ENCODE measurements around the gene KCNIP2. TPM values are rescaled to one million over a fixed set of nuclear protein-coding genes. Genes with fewer than 3 reads are reported as not detected.
A peak's percentile ranks its signal among the peaks of the same experiment; 100 is the strongest.

The KCNIP2 gene
- total and polyA plus RNA-seq, 2 donors = 1.5 to 2.4 TPM

DNA sequence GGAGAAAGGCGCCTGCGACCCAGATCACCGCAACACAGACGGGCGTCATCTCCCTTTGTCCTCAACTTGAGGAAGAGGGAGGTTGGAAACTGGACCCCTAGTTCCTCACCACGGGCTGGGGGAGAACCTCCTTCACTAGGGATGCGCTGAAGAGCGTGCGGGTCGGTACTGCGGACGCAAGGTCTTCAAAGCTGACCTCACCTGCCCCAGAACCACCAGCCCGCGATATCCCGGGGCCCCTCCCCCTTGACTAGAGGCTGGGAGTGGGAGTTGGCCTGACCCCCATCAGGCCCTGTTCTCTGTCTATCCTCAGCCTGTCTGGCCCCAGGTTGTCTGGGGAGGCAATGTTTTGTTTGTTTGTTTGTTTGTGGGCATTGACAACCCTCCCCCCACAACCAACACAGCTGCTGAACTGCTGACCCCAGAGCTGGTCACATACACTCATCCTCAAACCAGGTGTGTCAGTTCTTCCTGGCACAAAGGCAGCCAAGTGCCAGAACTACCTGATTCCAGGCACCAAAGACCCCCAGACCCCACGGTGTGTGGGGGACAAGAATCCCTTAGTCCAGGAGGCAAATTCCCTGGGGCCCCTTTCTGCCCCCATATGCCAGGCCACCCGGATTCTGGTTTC, 63.3 kb downstream of the KCNIP2 start:
- Histone ChIP-seq H3K4me3 (ENCODE audit: low read depth, low read length) (no peak overlapping the region), H3K4me1 (ENCODE audit: insufficient read depth) (peaks cover 1% of the 10 kb centered on the region), H3K27ac (ENCODE audit: low read depth) (no peak overlapping the region), H3K36me3 (ENCODE audit: insufficient read depth) (no peaks in the 10 kb centered on the region)
- WGBS = 23% methylated on average over 17 of the region's 17 CpGs
- no peak for DNase-seq (ENCODE audit: extremely low spot score)

DNA sequence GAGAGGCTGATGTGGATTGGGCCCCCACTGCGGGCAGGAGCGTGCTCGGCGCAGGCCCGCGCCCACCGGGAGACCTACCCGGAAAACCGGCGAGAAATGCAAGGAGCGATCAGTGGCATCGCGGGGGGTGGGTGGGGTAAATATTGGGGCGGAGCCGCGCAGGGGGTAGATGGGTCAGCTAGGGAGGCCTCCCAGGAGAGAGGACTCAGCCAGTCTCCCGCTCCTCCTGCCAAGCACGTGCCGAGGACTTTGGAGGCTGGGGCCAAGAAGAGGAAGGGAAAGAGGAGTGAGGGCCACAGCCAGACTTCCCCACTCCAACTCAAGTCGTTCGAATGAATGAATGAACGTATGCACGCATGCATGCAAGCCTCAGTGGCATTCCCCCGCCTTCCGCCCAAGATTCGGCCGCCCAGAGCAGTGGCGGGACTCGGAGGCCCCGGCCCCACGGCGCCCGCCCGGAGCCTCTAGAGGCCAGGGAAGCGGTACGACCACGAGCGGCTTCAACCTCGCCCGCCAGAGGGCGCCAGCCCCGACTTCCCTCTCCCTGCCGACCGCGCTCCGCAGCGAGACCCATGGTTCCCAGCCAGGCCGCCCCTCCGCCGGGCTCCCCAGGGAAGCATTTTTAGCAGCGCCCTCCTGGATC, 63.9 kb downstream of the KCNIP2 start:
- DNase-seq (ENCODE audit: extremely low spot score) = no peak
- Histone ChIP-seq H3K27ac (ENCODE audit: low read depth) (no peak overlapping the region), H3K4me3 (ENCODE audit: low read depth, low read length) (peak overlapping the region; percentile 23), H3K4me1 (ENCODE audit: insufficient read depth) (peaks cover 1% of the 10 kb centered on the region), H3K36me3 (ENCODE audit: insufficient read depth) (no peaks in the 10 kb centered on the region)
- 2% methylated on average over 51 of the region's 51 CpGs for WGBS

DNA sequence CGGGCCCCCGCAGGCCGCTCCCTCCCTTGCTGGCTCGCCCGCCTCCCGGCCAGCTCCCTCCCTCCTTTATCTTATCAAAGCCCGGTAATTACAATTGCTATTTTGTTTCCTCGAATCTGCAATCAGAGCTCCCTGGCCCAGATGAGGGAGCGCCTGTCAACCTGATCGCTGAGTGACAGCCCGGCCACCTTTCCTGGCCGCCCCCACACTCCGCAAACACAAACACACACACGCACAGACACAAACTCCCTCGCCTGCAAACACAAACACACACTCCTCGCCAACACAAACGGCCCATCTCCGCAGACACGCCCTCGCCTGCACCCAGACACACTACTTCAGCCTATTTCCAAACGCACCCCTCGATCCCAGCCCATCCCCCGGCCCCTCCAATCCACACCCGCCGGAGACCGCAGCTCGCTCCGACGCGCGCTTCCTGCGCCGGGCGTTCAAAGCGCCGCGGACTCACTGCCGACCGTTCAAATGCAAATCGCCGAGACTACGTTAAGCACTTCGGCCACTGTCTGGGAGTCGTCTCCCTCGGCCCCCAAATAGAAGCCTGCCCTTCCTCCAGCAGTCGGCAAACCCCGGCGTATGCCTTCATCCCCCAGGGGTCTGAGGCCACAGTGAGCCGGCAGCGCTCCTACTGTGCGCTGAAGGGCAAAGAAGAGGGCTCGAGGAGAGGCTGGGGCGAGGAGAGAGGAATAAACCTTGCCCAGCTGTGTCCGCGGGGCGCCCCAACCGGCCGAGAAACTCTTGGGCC, 64.6 kb downstream of the KCNIP2 start:
- Histone ChIP-seq H3K4me1 (ENCODE audit: insufficient read depth) (peaks cover 1% of the 10 kb centered on the region), H3K36me3 (ENCODE audit: insufficient read depth) (no peaks in the 10 kb centered on the region), H3K27ac (ENCODE audit: low read depth) (no peak overlapping the region), H3K4me3 (ENCODE audit: low read depth, low read length) (peak overlapping the region; percentile 23)
- no peak for DNase-seq (ENCODE audit: extremely low spot score)
- 7% methylated on average over 58 of the region's 58 CpGs for WGBS

DNA sequence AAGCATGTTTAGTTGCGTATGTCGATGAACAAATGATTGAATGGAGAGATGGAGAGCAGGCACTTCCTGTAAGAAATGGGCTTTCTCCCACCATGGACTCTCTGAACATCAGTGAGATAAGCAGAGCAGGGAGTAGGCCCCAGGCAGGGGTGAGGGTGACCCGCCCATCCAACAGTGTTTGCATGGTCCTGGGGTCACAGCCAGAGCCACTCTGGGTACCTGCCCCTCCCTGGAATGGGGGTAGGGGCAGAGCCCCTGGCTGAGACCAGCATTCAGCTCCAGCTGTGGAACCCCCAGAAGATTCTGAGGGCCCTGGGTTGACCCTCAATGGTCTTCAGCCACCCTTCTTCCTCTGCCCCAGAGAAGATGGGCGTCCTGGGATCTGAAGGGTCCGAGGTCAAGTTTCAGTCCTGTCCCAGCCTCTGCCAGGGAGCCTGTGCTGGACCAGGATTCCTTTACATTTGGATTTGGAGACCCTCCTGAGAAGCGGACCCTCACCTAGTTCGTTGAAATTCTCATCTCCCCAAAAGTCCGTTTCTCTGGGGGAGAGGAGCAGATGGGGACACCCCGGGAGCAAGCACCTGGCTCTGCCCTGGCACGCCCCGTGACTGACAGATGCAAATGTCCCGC, 65.3 kb downstream of the KCNIP2 start:
- Histone ChIP-seq H3K4me3 (ENCODE audit: low read depth, low read length) (no peak overlapping the region), H3K4me1 (ENCODE audit: insufficient read depth) (peaks cover 1% of the 10 kb centered on the region), H3K27ac (ENCODE audit: low read depth) (no peak overlapping the region), H3K36me3 (ENCODE audit: insufficient read depth) (no peaks in the 10 kb centered on the region)
- WGBS = 61% methylated on average over 12 of the region's 12 CpGs
- no peak for DNase-seq (ENCODE audit: extremely low spot score)

DNA sequence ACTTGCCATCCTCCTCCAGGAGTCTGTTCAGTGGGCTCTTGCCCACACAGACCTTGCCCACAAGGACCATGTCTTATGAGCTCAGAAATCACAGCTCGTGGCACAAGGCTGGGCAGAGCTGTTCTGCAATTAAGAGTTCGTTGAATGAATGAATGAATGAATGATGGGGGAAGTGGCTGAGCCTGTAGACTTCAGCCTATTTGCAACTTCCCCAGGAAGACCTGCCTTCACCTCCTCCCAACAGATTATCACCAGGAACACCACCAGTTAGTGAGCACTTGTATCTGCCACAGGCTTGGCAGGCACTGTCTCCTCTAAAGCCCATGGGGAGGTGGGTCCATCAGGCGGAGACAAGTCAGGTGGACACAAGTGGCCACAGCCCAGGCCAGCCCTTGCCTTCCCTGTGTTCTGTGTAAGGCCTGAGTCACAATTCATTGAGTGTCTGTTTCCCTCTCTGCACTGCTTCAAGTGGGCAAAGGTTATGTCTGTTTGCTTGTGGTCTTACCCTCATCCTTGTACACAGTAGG, 65.9 kb downstream of the KCNIP2 start:
- no peak for DNase-seq (ENCODE audit: extremely low spot score)
- Histone ChIP-seq H3K27ac (ENCODE audit: low read depth) (no peak overlapping the region), H3K36me3 (ENCODE audit: insufficient read depth) (no peaks in the 10 kb centered on the region), H3K4me1 (ENCODE audit: insufficient read depth) (peaks cover 1% of the 10 kb centered on the region), H3K4me3 (ENCODE audit: low read depth, low read length) (no peak overlapping the region)
- 91% methylated on average over 3 of the region's 3 CpGs for WGBS

DNA sequence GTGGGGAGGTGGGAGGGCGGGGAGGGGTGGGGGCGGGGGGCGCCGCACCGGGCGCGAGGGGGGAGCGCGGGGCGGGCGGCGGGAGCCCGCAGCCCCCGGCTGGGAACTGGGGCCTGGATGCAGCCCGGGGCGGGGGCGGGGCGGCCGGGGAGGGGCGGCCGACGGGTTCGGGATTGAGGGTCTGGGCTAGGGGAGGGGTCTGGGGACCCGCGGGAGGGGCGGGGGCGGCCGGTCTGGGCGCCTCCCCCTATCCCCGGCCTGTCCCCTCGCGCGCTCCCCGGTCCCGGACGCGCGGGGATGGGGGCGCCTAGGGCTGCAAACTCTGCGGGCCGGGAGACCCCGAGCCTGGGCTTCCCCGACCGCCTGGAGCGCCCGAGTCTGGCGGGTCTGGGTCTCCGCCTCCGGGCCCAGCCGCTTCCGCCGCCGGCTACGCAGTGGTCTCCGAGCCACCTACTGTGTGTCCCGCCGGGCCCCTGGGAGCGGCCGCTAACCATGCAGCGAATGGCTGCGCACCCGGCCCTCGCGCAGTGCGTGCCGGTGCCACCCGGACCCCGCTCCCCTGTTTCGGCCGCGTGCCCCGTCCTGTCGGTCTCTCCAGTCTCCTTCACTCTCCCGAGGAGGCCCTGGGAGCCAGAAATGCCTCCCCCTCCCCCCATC, 67.3 kb downstream of the KCNIP2 start:
- WGBS = 6% methylated on average over 71 of the region's 74 CpGs
- DNase-seq (ENCODE audit: extremely low spot score) = no peak
- Histone ChIP-seq H3K36me3 (ENCODE audit: insufficient read depth) (no peaks in the 10 kb centered on the region), H3K27ac (ENCODE audit: low read depth) (no peak overlapping the region), H3K4me1 (ENCODE audit: insufficient read depth) (peaks cover 1% of the 10 kb centered on the region), H3K4me3 (ENCODE audit: low read depth, low read length) (peak overlapping the region; percentile 24)

Other genes with a start within 250 kb of the KCNIP2 start
- 47.2 TPM for gene FBXW4, start 148.6 kb downstream of the KCNIP2 start, total RNA-seq
- gene FBXW4, start 148.6 kb downstream of the KCNIP2 start, polyA plus RNA-seq = 55.5 TPM
- gene FGF8, start 67.7 kb downstream of the KCNIP2 start, total RNA-seq = not detected
- gene FGF8, start 67.7 kb downstream of the KCNIP2 start, polyA plus RNA-seq = not detected
- 30.6 TPM for gene NPM3, start 60.4 kb downstream of the KCNIP2 start, total RNA-seq
- gene NPM3, start 60.4 kb downstream of the KCNIP2 start, polyA plus RNA-seq = 36.8 TPM
- 240 TPM for gene OGA, start 25.4 kb downstream of the KCNIP2 start, total RNA-seq
- gene OGA, start 25.4 kb downstream of the KCNIP2 start, polyA plus RNA-seq = 56.8 TPM
- 13.4 TPM for gene ARMH3, start 212.4 kb upstream of the KCNIP2 start, total RNA-seq
- 23.0 TPM for gene ARMH3, start 212.4 kb upstream of the KCNIP2 start, polyA plus RNA-seq
- 11.1 TPM for gene HPS6, start 221.5 kb upstream of the KCNIP2 start, total RNA-seq
- gene HPS6, start 221.5 kb upstream of the KCNIP2 start, polyA plus RNA-seq = 18.7 TPM

Data from urinary bladder (tissue), 4 donors.